Lung (tissue), 12 donors: ENCODE data around the gene PADI4. TPM values are rescaled to one million over a fixed set of nuclear protein-coding genes. Genes with fewer than 3 reads are reported as not detected.

ENCODE experiments used
- ATAC-seq: fragments of 200-7000 bp; cut with Tn5 transposase; one replicate; pipeline ENCODE4 v1.9.1; 2020; ENCODE audit warnings: moderate number of reproducible peaks; ENCODE audit not compliant: insufficient read depth, low FRiP score
- DNase-seq, 3 donors: peaks; one replicate each; pipeline ENCODE4 v3.0.0-alpha.2; 2013 to 2017
- H3K27ac ChIP-seq, 2 donors: one replicate each; pipeline ENCODE4 v1.5.1; 2013; ENCODE audit warnings: mild to moderate bottlenecking in 2 of 2, moderate library complexity in 2 of 2, control low read depth in 1 of 2, inconsistent platforms in 1 of 2, low read depth in 1 of 2, low read length in 1 of 2
- H3K27me3 ChIP-seq, 3 donors: one replicate each; pipeline ENCODE4 v1.5.1; 2013; ENCODE audit warnings: low read length in 2 of 3; ENCODE audit not compliant: control insufficient read depth in 3 of 3, insufficient read depth in 3 of 3
- H3K36me3 ChIP-seq, 4 donors: one replicate each; pipeline ENCODE4 v1.5.1; 2013; ENCODE audit warnings: low read length in 4 of 4, mild to moderate bottlenecking in 1 of 4, moderate library complexity in 1 of 4; ENCODE audit not compliant: control insufficient read depth in 4 of 4, insufficient read depth in 4 of 4
- H3K4me1 ChIP-seq, 5 donors: one replicate each; pipeline ENCODE4 v1.5.1; 2013; ENCODE audit warnings: low read length in 5 of 5, mild to moderate bottlenecking in 2 of 5, moderate library complexity in 1 of 5; ENCODE audit not compliant: control insufficient read depth in 5 of 5, insufficient read depth in 5 of 5
- H3K4me3 ChIP-seq: one replicate; pipeline ENCODE4 v1.5.1; 2013; ENCODE audit warnings: mild to moderate bottlenecking, control low read depth, moderate library complexity
- H3K9ac ChIP-seq, 2 donors: one replicate each; pipeline ENCODE4 v1.5.1; 2013; ENCODE audit warnings: low read length in 2 of 2, control low read depth in 1 of 2; ENCODE audit not compliant: insufficient read depth in 1 of 2
- H3K9me3 ChIP-seq, 4 donors: one replicate each; pipeline ENCODE4 v1.5.1; 2013; ENCODE audit warnings: low read length in 3 of 4, mild to moderate bottlenecking in 1 of 4, moderate library complexity in 1 of 4; ENCODE audit not compliant: control insufficient read depth in 4 of 4, insufficient read depth in 3 of 4
- WGBS, 2 donors: extraction: QIAGEN DNeasy Blood & Tissue Kit; methylation state at CpG; one replicate each; pipeline ENCODE4 v1.1.7; 2013; 5-methylcytosine and 5-hydroxymethylcytosine counted together
- polyA plus RNA-seq, 2 donors: library from polyadenylated mRNA; stranded (reverse); fragments of 200-250 nt; gene quantifications; one replicate each; pipeline ENCODE4 v1.2.1, GENCODE V29; 2013
- total RNA-seq, 2 donors: library from RNA; depleted of rRNA in 1 of 2; stranded (reverse); fragments of >200 nt in 1 of 2; gene quantifications; one replicate each; pipeline ENCODE4 v1.2.1, GENCODE V29; 2014 to 2021
- TF ChIP-seq, protein P1 (sequence below): IDR thresholded peaks from 2 replicates; pipeline ENCODE4 v1.5.1; 2012; ENCODE audit warnings: mild to moderate bottlenecking; ENCODE audit errors: control extremely low read depth, extremely low read depth
- donor health status: control.
- donor health status: control.
- donor health status: Bipolar disorder and iron deficiency.
- donor health status: healthy.
- donor health status: DM: yes; HTN: yes; CAD: no.

Gene PADI4
- total and polyA plus RNA-seq, 4 donors: 1.7 to 22.5 (median 14.2) TPM

DNA sequence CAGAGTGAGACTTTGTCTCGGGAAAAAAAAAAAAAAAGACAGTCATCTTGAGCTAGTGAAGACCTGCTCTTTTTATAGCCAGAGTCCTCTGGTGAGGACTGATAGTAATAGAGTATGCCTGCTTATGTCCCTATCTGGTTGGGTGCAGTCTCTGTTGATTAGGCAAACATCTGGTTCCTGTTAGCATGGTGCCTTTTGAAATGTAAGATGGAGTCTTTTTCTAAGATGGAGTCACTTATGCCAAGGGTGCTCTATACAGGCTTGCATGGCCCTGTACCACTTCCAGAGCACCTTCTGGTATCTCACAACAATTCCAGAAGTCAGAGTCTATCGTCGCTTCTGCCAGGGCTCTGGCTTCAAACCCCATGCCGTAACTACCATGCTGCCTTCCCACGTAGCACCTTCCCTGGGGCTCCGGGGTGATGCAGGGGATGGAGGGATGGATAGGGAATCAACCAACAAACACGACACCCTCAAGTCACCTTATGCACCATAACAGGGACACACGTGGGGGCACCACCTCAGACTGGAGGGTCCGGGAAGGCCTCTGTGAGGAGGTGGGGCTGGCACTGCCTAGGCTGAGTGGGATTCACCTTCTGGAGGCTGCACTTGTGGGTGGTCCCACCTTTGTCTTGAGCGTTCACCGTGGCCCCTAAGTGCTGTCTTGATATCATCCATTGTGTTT lies 52.4 kb downstream of the PADI4 start:
- H3K9ac ChIP-seq: no peak overlapping the region
- DNase-seq (no peak), ATAC-seq (no peak)
- H3K27ac ChIP-seq: no peak overlapping the region
- TF ChIP-seq, protein P1, sequence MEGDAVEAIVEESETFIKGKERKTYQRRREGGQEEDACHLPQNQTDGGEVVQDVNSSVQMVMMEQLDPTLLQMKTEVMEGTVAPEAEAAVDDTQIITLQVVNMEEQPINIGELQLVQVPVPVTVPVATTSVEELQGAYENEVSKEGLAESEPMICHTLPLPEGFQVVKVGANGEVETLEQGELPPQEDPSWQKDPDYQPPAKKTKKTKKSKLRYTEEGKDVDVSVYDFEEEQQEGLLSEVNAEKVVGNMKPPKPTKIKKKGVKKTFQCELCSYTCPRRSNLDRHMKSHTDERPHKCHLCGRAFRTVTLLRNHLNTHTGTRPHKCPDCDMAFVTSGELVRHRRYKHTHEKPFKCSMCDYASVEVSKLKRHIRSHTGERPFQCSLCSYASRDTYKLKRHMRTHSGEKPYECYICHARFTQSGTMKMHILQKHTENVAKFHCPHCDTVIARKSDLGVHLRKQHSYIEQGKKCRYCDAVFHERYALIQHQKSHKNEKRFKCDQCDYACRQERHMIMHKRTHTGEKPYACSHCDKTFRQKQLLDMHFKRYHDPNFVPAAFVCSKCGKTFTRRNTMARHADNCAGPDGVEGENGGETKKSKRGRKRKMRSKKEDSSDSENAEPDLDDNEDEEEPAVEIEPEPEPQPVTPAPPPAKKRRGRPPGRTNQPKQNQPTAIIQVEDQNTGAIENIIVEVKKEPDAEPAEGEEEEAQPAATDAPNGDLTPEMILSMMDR: no peak
- H3K9me3 ChIP-seq: peaks cover 0 to 4% (median 0%) of the 10 kb centered on the region in 4 donors
- 84 to 90% methylated on average over 11 of the region's 11 CpGs for WGBS, 2 donors
- no peaks in the 10 kb centered on the region for H3K36me3 ChIP-seq
- H3K4me3 ChIP-seq: no peak overlapping the region
- no peaks in the 10 kb centered on the region for H3K4me1 ChIP-seq
- H3K27me3 ChIP-seq: peaks cover 0 to 9% (median 0%) of the 10 kb centered on the region in 3 donors

DNA sequence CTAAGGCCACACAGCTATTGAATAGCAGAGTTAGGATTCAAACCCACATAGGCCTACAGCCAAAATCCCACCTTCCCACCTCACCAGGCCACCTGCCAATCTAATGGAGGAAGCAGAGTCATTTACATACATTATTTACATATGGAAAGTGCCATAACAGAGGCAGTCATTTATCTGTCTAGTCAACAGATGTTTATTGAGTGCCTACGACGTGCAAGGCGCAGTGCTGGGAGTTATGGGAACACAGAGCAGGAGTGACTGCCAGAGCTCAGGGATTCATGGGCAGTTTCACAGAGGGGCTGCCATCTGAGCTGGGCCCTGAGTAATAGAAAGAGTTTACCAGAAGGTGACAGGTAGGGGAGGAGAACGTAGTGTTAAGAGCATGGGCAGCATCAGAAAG lies 53.7 kb downstream of the PADI4 start:
- no peak overlapping the region for H3K9ac ChIP-seq
- no peak overlapping the region for H3K4me3 ChIP-seq
- no peak for ATAC-seq
- peaks cover under 1 to 12% (median 2%) of the 10 kb centered on the region in 3 donors for H3K27me3 ChIP-seq
- TF ChIP-seq, protein P1: no peak
- DNase-seq: no peak
- WGBS, 2 donors: 70 to 81% methylated on average over 4 of the region's 4 CpGs
- peaks cover 0 to 4% (median 0%) of the 10 kb centered on the region in 4 donors for H3K9me3 ChIP-seq
- H3K27ac ChIP-seq: no peak overlapping the region
- H3K36me3 ChIP-seq: no peaks in the 10 kb centered on the region
- H3K4me1 ChIP-seq: no peaks in the 10 kb centered on the region

DNA sequence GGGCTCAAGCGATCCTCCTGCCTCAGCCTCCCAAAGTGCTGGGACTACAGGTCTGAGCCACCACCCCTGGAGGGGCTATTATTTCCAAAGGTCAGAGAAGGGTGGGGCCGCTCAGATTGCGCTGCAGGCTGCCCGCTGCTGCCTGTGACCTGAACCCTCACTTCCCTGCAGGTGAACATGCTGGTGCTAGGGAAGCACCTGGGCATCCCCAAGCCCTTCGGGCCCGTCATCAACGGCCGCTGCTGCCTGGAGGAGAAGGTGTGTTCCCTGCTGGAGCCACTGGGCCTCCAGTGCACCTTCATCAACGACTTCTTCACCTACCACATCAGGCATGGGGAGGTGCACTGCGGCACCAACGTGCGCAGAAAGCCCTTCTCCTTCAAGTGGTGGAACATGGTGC lies 55.4 kb downstream of the PADI4 start:
- H3K36me3 ChIP-seq: no peaks in the 10 kb centered on the region
- no peak overlapping the region for H3K9ac ChIP-seq
- H3K27ac ChIP-seq: no peak overlapping the region
- H3K9me3 ChIP-seq: peaks cover 0 to 4% (median 0%) of the 10 kb centered on the region in 4 donors
- no peak overlapping the region for H3K4me3 ChIP-seq
- 82 to 87% methylated on average over 12 of the region's 12 CpGs for WGBS, 2 donors
- ATAC-seq (no peak), DNase-seq (no peak)
- H3K4me1 ChIP-seq: no peaks in the 10 kb centered on the region
- TF ChIP-seq, protein P1: no peak
- H3K27me3 ChIP-seq: peaks cover 3 to 18% (median 6%) of the 10 kb centered on the region in 3 donors
